Ascending aorta (tissue), 2 donors: ENCODE results near the gene SLC23A2. TPM values are rescaled to one million over a fixed set of nuclear protein-coding genes. Genes with fewer than 3 reads are reported as not detected.

Source experiments
- DNase-seq, 2 donors: peaks; one replicate each; pipeline ENCODE4 v3.0.0-alpha.2; 2019; ENCODE audit warnings: low spot score in 2 of 2
- H3K27ac ChIP-seq, 2 donors: fragments of 200-600 bp; sonication (generic); one replicate each; pipeline ENCODE4 v1.5.1; 2016 to 2017; ENCODE audit warnings: mild to moderate bottlenecking in 1 of 2
- H3K27me3 ChIP-seq: fragments of 200-600 bp; sonication (generic); one replicate; pipeline ENCODE4 v1.5.1; 2017
- H3K36me3 ChIP-seq, 2 donors: fragments of 200-600 bp; sonication (generic); one replicate each; pipeline ENCODE4 v1.5.1; 2016
- H3K4me1 ChIP-seq, 2 donors: fragments of 200-600 bp; sonication (generic); one replicate each; pipeline ENCODE4 v1.5.1; 2016 to 2017; ENCODE audit warnings: mild to moderate bottlenecking in 1 of 2
- H3K4me3 ChIP-seq, 2 donors: fragments of 200-600 bp; sonication (generic); one replicate each; pipeline ENCODE4 v1.5.1; 2016 to 2017; ENCODE audit warnings: mild to moderate bottlenecking in 1 of 2
- H3K9me3 ChIP-seq, 2 donors: fragments of 200-600 bp; sonication (generic); one replicate each; pipeline ENCODE4 v1.5.1; 2016
- CTCF ChIP-seq, 3 experiments: fragments of 200-600 bp in 2 of 3; fragments of 450-650 bp in 1 of 3; sonication (generic) in 2 of 3; IDR thresholded peaks; one replicate each; pipeline ENCODE4 v1.5.1; 2016 to 2019; ENCODE audit warnings: antibody characterized with exemption in 3 of 3, mild to moderate bottlenecking in 1 of 3, moderate library complexity in 1 of 3
- intact Hi-C: fragments of 100-400 bp; cut with DNase I; formaldehyde crosslinking; loops from one replicate; pipeline ENCODE4 v1.15.1; 2023
- total RNA-seq: library from RNA; depleted of rRNA; stranded (reverse); fragments of >200 nt; gene quantifications from one replicate; pipeline ENCODE4 v1.1.0, GENCODE V29; 2016

SLC23A2 gene
- total RNA-seq, 1 donor from 2014 or later = 32.8 TPM

GRCh38 chr20:4967752-4968477 lies 33.4 kb downstream of the SLC23A2 start:
- Histone ChIP-seq H3K9me3 (no peaks in the 10 kb centered on the region), H3K4me3 (no peak overlapping the region), H3K4me1 (peaks cover 0 to 4% of the 10 kb centered on the region in 2 donors), H3K27ac (no peak overlapping the region), H3K36me3 (peaks cover 9 to 21% of the 10 kb centered on the region in 2 donors), H3K27me3 (no peaks in the 10 kb centered on the region)
- intact Hi-C loops = no loop called here
- no peak for DNase-seq
- TF ChIP-seq CTCF (IDR thresholded peaks at IDR 0.05) = no peak

- no peak for DNase-seq
- Histone ChIP-seq H3K9me3 (no peaks in the 10 kb centered on the region), H3K36me3 (peaks cover 9 to 21% of the 10 kb centered on the region in 2 donors), H3K4me3 (no peak overlapping the region), H3K27ac (no peak overlapping the region), H3K4me1 (no peaks in the 10 kb centered on the region), H3K27me3 (no peaks in the 10 kb centered on the region)
- intact Hi-C loops = no loop called here
- TF ChIP-seq CTCF (IDR thresholded peaks at IDR 0.05) = no peak
Observed at GRCh38 chr20:4966826-4967751, 34.2 kb downstream of the SLC23A2 start.

GRCh38 chr20:4962241-4962855 lies 39.0 kb downstream of the SLC23A2 start:
- Histone ChIP-seq H3K27me3 (no peaks in the 10 kb centered on the region), H3K27ac (peak overlapping the region in 1 of 2 donors; percentile 27), H3K4me1 (no peaks in the 10 kb centered on the region), H3K36me3 (no peaks in the 10 kb centered on the region), H3K9me3 (no peaks in the 10 kb centered on the region), H3K4me3 (no peak overlapping the region)
- no peak for DNase-seq
- TF ChIP-seq CTCF (IDR thresholded peaks at IDR 0.05) = no peak
- intact Hi-C loops = no loop called here

- intact Hi-C loops = no loop called here
- Histone ChIP-seq H3K9me3 (no peaks in the 10 kb centered on the region), H3K4me3 (no peak overlapping the region), H3K4me1 (no peaks in the 10 kb centered on the region), H3K27ac (no peak overlapping the region), H3K27me3 (no peaks in the 10 kb centered on the region), H3K36me3 (no peaks in the 10 kb centered on the region)
- no peak for TF ChIP-seq CTCF (IDR thresholded peaks at IDR 0.05)
- no peak for DNase-seq
Observed at GRCh38 chr20:4961746-4962145, 39.6 kb downstream of the SLC23A2 start.

- TF ChIP-seq CTCF (IDR thresholded peaks at IDR 0.05) = no peak
- no peak for DNase-seq
- Histone ChIP-seq H3K4me3 (no peak overlapping the region), H3K27me3 (no peaks in the 10 kb centered on the region), H3K27ac (no peak overlapping the region), H3K9me3 (no peaks in the 10 kb centered on the region), H3K36me3 (no peaks in the 10 kb centered on the region), H3K4me1 (no peaks in the 10 kb centered on the region)
- intact Hi-C loops = loop anchor here (10.0 kb wide), 1 partner anchor 355 kb away; no protein-coding TSS in a partner anchor
Observed at GRCh38 chr20:4959592-4959991, 41.7 kb downstream of the SLC23A2 start.
